Measurements from ENCODE around the gene UQCRHL.
"Not testable (repeated sequence)": the region's sequence is repeated elsewhere in the genome, so short reads cannot be mapped to it uniquely, and the experiment has no call there.

UQCRHL gene
- 1.8 to 5.8 (median 3.9) reads per million in 4 experiments for total RNA-seq

GRCh38 chr1:15807549-15807948 is at the start of gene UQCRHL:
UQCRHL (minus strand) TSS chr1:15807649; CDS start chr1:15807649, 0 bp downstream.
- not testable (repeated sequence) for DNase-seq

GRCh38 chr1:15856888-15857287 is 49.4 kb upstream of the UQCRHL start:
- no peak for DNase-seq

GRCh38 chr1:15852828-15853302 is 45.4 kb upstream of the UQCRHL start:
- DNase-seq, result no peak

- DNase-seq, result no peak
Measured at GRCh38 chr1:15852036-15852827, 44.8 kb upstream of the UQCRHL start.

- no peak for DNase-seq
Measured at GRCh38 chr1:15851210-15852035, 44.0 kb upstream of the UQCRHL start.

GRCh38 chr1:15850471-15851001 is 43.1 kb upstream of the UQCRHL start:
- DNase-seq, result no peak

- no peak for DNase-seq
Measured at GRCh38 chr1:15849775-15850324, 42.4 kb upstream of the UQCRHL start.

GRCh38 chr1:15848929-15849774 is 41.7 kb upstream of the UQCRHL start:
- DNase-seq, result peak; percentile 42

GRCh38 chr1:15848143-15848928 is 40.9 kb upstream of the UQCRHL start:
- DNase-seq, result peak; percentile 22

- no peak for DNase-seq
Measured at GRCh38 chr1:15847893-15848142, 40.4 kb upstream of the UQCRHL start.

- peak; percentile 95 for DNase-seq
Measured at GRCh38 chr1:15847100-15847892, 39.8 kb upstream of the UQCRHL start, which contains the start of gene SPEN. SPEN (plus strand) TSS chr1:15847707; CDS start chr1:15848068, 361 bp downstream.

GRCh38 chr1:15846056-15846455 is 38.6 kb upstream of the UQCRHL start:
- not testable (repeated sequence) for DNase-seq

GRCh38 chr1:15843826-15844572 is 36.5 kb upstream of the UQCRHL start:
- DNase-seq, result no peak

- DNase-seq, result no peak
Measured at GRCh38 chr1:15838721-15839120, 31.3 kb upstream of the UQCRHL start.

- DNase-seq, result no peak
Measured at GRCh38 chr1:15837931-15838330, 30.5 kb upstream of the UQCRHL start.

- DNase-seq, result peak; percentile 63
Measured at GRCh38 chr1:15836772-15837669, 29.6 kb upstream of the UQCRHL start.

GRCh38 chr1:15836511-15836771 is 29.0 kb upstream of the UQCRHL start:
- DNase-seq, result not testable (repeated sequence)

GRCh38 chr1:15835741-15836510 is 28.5 kb upstream of the UQCRHL start:
- DNase-seq, result peak; percentile 99
